UCSD-AML1 (cell line): ENCODE results near the gene SOX5.

Experiments
- DNase-seq: peaks from one replicate; lab custom pipeline; 2025; ENCODE audit not compliant: unreplicated experiment; lab: John Stamatoyannopoulos, UW

Gene SOX5

GRCh38 chr12:23621900-23622299, 327.6 kb downstream of the SOX5 start:
- DNase-seq, result no peak

- DNase-seq, result no peak
Measured at GRCh38 chr12:23618718-23619117, 330.8 kb downstream of the SOX5 start.

GRCh38 chr12:23617749-23618148, 331.7 kb downstream of the SOX5 start:
- DNase-seq, result no peak

- no peak for DNase-seq
Measured at GRCh38 chr12:23614280-23614679, 335.2 kb downstream of the SOX5 start.

- no peak for DNase-seq
Measured at GRCh38 chr12:23611320-23611719, 338.1 kb downstream of the SOX5 start.

GRCh38 chr12:23600919-23601318, 348.6 kb downstream of the SOX5 start:
- no peak for DNase-seq

GRCh38 chr12:23596568-23596967, 352.9 kb downstream of the SOX5 start:
- DNase-seq, result no peak

GRCh38 chr12:23587833-23588559, 361.5 kb downstream of the SOX5 start:
- DNase-seq, result no peak

- DNase-seq, result no peak
Measured at GRCh38 chr12:23585782-23586163, 363.7 kb downstream of the SOX5 start.

- no peak for DNase-seq
Measured at GRCh38 chr12:23585156-23585781, 364.2 kb downstream of the SOX5 start.

- DNase-seq, result no peak
Measured at GRCh38 chr12:23581913-23582312, 367.6 kb downstream of the SOX5 start.

GRCh38 chr12:23579257-23579656, 370.2 kb downstream of the SOX5 start:
- DNase-seq, result no peak

- no peak for DNase-seq
Measured at GRCh38 chr12:23576372-23576771, 373.1 kb downstream of the SOX5 start.

GRCh38 chr12:23569356-23569755, 380.1 kb downstream of the SOX5 start:
- no peak for DNase-seq

- no peak for DNase-seq
Measured at GRCh38 chr12:23566133-23566532, 383.3 kb downstream of the SOX5 start.

GRCh38 chr12:23564451-23565152, 384.9 kb downstream of the SOX5 start:
- DNase-seq, result no peak

- no peak for DNase-seq
Measured at GRCh38 chr12:23561364-23562345, 387.8 kb downstream of the SOX5 start.

GRCh38 chr12:23560611-23561010, 388.9 kb downstream of the SOX5 start:
- no peak for DNase-seq

- DNase-seq, result no peak
Measured at GRCh38 chr12:23559268-23559753, 390.2 kb downstream of the SOX5 start.

GRCh38 chr12:23556661-23557060, 392.8 kb downstream of the SOX5 start:
- no peak for DNase-seq

GRCh38 chr12:23555825-23556207, 393.7 kb downstream of the SOX5 start:
- DNase-seq, result no peak
